ENCODE data around the gene KRT72.

Gene KRT72

DNA sequence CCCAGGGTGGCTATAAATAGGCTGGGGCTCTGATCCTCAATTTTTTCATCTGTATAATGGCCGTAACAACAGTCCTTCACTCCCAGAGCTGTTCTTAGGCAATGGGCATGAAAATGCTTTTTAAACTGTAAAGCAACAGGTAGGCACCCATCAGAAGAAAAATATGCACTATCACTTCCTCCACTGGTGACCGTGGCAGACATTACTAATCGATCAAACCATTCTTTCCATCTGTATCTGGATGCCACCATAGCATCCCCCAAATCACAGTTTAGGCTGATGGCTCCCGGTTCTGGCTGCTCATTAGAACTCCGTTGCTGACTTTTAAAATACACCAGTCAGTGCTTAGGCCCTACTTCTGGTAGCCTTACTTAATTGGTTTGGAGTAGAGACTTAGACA, 59.6 kb downstream of the KRT72 start:
- DNase-seq (ENCODE audit: low read depth) = no peak

DNA sequence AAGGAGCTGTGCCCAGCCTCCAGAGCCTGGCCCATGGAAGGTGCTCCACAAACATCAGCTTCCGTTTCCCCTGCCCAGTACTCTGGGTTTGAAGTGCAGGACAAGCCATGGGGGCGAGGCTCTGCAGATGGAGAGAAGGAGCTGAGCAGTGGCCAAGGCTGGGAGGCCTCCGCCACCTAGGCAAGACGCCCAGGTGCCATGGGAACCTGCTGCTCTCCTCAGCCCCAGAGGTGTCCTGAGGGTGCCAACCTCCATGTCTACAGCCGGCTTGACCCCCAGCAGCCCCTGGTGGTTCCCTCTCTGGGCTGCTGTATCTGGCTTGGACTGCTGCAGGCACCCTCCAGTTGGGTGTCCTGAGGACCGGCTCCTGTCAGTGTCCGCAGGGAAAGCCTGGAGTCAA, 60.7 kb downstream of the KRT72 start:
- DNase-seq (ENCODE audit: low read depth) = no peak

DNA sequence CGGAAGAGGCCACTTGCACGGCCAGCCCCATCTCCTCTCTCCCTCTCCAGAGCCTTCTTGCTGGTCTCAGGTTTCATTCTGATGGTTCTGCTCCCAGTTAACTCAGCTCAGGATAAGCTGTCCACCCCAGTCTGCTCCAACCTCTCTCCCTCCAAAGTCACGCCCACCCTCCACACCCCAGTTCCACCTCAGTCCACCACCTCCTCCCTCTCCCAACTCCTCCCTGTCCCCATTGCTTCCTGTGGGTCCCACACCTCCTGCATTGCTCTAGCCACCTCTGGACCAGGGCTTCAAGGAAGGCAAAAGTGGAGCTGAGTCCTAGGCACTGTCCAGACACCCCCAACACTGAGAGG, 61.5 kb downstream of the KRT72 start:
- DNase-seq (ENCODE audit: low read depth) = no peak

DNA sequence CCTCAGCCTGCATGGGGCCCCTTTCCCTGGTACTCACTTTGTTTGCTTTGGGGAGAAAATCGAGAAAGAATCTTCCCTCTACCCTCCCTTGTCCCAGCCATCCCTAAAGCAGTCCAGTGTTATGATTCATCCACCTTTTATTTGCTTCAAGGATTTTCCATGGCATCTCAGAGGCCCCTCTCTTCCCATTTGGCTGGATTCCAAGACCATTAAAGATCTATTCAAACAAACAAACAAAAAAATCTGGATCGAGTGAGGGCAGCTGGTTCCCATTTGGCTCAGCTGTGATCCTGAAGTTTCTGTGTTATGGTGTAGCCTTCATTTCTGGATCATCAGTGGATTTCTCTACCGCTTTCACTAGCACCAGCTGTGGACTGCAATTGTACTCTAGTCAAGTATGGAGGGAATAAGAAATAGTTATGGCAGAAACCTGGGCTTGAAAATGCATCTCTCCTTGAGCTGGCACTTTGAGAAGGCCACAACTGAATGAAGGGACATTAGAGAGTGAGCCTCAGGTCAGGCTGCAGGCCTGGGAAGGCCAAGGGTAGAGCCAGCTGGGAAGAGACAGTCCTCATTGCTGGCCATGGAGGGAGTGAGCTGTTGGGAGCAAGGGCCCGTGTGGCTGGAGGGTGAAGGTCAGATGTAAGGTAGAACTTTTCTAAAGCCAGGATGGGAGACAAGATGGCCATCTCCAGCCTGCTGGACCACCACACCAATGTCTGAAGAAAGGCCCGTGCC, 62.0 kb downstream of the KRT72 start:
- no peak for DNase-seq (ENCODE audit: low read depth)

DNA sequence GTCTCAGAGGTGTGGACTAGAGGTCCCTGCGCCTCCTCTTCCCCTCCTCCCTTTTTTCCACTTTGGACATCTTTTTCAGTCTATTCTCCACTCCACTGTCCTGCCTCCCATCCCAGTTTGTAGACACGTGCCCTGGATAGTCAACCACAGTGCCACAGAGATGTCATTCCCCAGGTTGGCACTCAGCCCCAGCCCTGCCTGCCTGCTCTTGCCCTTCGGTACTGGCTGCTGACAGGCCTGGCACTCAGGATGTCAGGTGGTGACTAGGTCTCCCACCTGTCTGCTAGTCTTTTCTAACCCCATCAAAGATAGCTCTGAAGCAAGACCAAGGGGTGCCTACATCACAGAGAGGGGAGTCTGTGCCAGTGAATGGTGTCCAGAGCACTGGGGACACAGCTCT, 64.2 kb downstream of the KRT72 start:
- DNase-seq (ENCODE audit: low read depth) = no peak

Measured in activated T-helper 1 cell treated with Interleukin-2 at 50 U/mL for 16 hours (primary cell).